HEK293 (cell line): Measurements from ENCODE around the gene GPC2.

ENCODE experiments used
- SETDB1 ChIP-seq: IDR thresholded peaks from one replicate; pipeline ENCODE4 v1.6.1; 2017; ENCODE audit warnings: mild to moderate bottlenecking, low read length, moderate library complexity, mixed read lengths; ENCODE audit not compliant: insufficient read length
- ZNF114 ChIP-seq: fragments of 450-650 bp; formaldehyde crosslinking; IDR thresholded peaks from 2 replicates; pipeline ENCODE4 v1.5.0; 2017; ENCODE audit warnings: missing biosample characterization, missing genetic modification characterization
- ZNF121 ChIP-seq: fragments of 450-650 bp; formaldehyde crosslinking; IDR thresholded peaks from 2 replicates; pipeline ENCODE4 v1.5.1; 2016; ENCODE audit warnings: missing biosample characterization, missing genetic modification characterization
- ZNF157 ChIP-seq: fragments of 450-650 bp; formaldehyde crosslinking; IDR thresholded peaks from 2 replicates; pipeline ENCODE4 v1.5.1; 2016; ENCODE audit warnings: missing biosample characterization, missing genetic modification characterization
- ZNF335 ChIP-seq: fragments of 450-650 bp; formaldehyde crosslinking; conservative IDR thresholded peaks from 2 replicates; pipeline ENCODE4 v1.5.1; 2016; ENCODE audit warnings: missing biosample characterization, missing genetic modification characterization
- TF ChIP-seq, protein P1 (sequence below): fragments of 450-650 bp; formaldehyde crosslinking; IDR thresholded peaks from 2 replicates; pipeline ENCODE4 v1.5.1; 2016; ENCODE audit warnings: missing biosample characterization, missing genetic modification characterization

DNA sequence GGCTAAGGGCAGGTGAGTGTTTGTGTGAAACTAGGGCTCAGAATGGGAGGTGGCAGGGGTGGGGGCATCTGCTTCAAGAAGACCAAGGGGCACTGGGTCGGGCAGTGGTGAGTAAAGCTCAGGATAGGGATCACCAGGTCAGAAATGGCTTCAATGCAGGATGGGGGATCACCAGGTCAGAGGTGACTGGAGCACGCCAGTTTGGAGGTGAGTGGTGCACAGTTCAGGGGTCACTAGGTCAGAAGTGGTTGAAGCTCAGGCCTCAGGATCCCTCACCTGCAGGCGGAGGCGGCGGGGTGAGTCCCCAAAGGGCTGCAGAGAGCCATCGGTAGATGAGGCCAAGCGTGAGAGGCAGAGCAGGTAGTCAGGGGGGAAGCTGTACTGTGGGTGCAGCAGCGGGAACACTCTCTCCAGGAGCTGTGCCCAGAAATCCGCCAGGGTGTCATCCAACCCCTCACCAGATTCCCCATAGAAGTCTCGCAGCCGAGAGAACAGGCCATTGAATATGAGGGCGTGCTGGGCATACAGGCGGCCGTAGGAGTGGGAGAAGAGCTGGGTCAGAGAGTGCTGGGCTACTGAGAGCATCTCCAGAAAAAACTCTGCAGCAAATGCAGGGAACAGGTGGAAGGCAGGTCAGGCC is 1.8 kb downstream of the GPC2 start:
- TF ChIP-seq, protein P1, sequence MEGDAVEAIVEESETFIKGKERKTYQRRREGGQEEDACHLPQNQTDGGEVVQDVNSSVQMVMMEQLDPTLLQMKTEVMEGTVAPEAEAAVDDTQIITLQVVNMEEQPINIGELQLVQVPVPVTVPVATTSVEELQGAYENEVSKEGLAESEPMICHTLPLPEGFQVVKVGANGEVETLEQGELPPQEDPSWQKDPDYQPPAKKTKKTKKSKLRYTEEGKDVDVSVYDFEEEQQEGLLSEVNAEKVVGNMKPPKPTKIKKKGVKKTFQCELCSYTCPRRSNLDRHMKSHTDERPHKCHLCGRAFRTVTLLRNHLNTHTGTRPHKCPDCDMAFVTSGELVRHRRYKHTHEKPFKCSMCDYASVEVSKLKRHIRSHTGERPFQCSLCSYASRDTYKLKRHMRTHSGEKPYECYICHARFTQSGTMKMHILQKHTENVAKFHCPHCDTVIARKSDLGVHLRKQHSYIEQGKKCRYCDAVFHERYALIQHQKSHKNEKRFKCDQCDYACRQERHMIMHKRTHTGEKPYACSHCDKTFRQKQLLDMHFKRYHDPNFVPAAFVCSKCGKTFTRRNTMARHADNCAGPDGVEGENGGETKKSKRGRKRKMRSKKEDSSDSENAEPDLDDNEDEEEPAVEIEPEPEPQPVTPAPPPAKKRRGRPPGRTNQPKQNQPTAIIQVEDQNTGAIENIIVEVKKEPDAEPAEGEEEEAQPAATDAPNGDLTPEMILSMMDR (tag by site-specific recombination) = no peak
- TF ChIP-seq ZNF114 (tag by site-specific recombination) = no peak
- no peak for TF ChIP-seq SETDB1
- TF ChIP-seq ZNF157 (tag by site-specific recombination) = no peak
- no peak for TF ChIP-seq ZNF121 (tag by site-specific recombination)
- no peak for TF ChIP-seq ZNF335 (tag by site-specific recombination)
